ENCODE results near the gene ARHGEF9. TPM values are rescaled to one million over a fixed set of nuclear protein-coding genes. Genes with fewer than 3 reads are reported as not detected.

The ARHGEF9 gene
- total RNA-seq, 2 donors from 2014 or later: 29.3 to 40.8 TPM

- no peak overlapping the region for H3K4me3 ChIP-seq
- no peak overlapping the region for H3K27ac ChIP-seq
- H3K9ac ChIP-seq (ENCODE audit: low read depth in 2 of 2, low read length in 2 of 2): no peak overlapping the region
- no peak for DNase-seq
- no peaks in the 10 kb centered on the region for H3K9me3 ChIP-seq
- H3K36me3 ChIP-seq: no peaks in the 10 kb centered on the region
- no peaks in the 10 kb centered on the region for H3K4me1 ChIP-seq
- TF ChIP-seq CTCF (IDR thresholded peaks at IDR 0.05): peak; percentile 53
- no peaks in the 10 kb centered on the region for H3K27me3 ChIP-seq
- intact Hi-C loops (cut with DNase I): no loop called here
Observed at GRCh38 chrX:63686878-63687714, 97.9 kb downstream of the ARHGEF9 start.

DNA sequence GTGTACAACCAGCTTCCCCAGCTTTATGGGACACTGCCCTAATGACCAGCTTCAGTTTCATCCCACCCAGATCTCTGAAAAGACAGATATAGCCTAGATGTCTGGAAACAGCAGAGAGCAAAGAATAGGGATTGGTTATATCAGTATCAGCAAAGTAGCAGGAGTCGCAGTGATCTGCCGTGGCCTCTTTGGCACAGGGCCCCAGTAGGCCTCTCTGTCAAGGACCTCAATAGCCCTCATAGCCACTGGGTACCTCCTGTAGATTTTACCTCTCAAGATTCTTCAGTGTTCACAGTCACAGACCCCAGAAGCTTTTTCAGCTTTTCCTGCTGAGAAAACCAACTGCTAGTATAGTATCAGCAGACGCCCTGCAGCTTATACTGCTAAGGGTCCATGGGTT is 104.6 kb downstream of the ARHGEF9 start:
- Histone ChIP-seq H3K27me3 (no peaks in the 10 kb centered on the region), H3K27ac (no peak overlapping the region), H3K4me1 (no peaks in the 10 kb centered on the region), H3K9me3 (no peaks in the 10 kb centered on the region), H3K9ac (ENCODE audit: low read depth in 2 of 2, low read length in 2 of 2) (no peak overlapping the region), H3K4me3 (no peak overlapping the region), H3K36me3 (no peaks in the 10 kb centered on the region)
- no peak for TF ChIP-seq CTCF (IDR thresholded peaks at IDR 0.05)
- intact Hi-C loops (cut with DNase I): no loop called here
- no peak for DNase-seq

DNA sequence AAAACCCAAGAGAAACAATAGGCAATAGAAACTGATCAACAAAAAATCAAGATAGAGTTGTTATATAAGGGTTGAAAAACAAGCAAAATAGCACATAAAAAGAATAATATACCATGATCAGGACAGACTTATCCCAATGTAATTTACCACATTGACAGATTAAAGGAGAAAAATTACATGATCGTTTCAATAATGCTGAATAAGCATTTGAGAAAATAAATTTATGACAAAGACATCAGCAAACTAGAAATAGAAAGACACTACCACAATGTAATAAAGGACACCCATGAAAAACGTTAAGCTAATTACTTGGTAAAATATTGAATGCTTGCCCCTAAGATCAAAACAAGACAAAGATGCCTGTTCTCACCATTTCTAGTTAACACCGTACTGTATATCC is 105.6 kb downstream of the ARHGEF9 start:
- H3K9me3 ChIP-seq: no peaks in the 10 kb centered on the region
- no peak overlapping the region for H3K27ac ChIP-seq
- intact Hi-C loops (cut with DNase I): no loop called here
- no peaks in the 10 kb centered on the region for H3K36me3 ChIP-seq
- no peak for DNase-seq
- H3K4me3 ChIP-seq: no peak overlapping the region
- H3K27me3 ChIP-seq: no peaks in the 10 kb centered on the region
- no peak overlapping the region for H3K9ac ChIP-seq (ENCODE audit: low read depth in 2 of 2, low read length in 2 of 2)
- no peak for TF ChIP-seq CTCF (IDR thresholded peaks at IDR 0.05)
- H3K4me1 ChIP-seq: no peaks in the 10 kb centered on the region

DNA sequence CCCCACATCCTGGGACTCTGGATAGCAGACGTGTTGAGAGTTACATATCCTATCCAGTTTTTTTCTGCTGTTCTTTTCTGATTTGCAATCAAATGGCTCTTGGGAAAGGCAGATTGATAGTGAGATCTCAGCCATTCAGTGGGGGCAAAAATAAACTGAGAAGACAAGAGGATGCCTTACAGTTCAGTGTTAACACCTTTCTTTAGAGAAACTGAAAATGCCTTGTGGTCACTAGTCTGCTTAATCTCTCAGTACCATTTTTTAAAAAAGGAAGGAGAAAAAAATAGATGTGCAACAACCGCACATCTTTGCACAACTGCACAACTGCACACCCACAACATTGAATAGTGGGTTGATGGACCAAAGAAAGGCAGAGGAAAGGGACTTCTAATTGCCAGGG is 109.3 kb downstream of the ARHGEF9 start:
- no peak overlapping the region for H3K27ac ChIP-seq
- no peak for DNase-seq
- no peaks in the 10 kb centered on the region for H3K27me3 ChIP-seq
- no peak overlapping the region for H3K9ac ChIP-seq (ENCODE audit: low read depth in 2 of 2, low read length in 2 of 2)
- intact Hi-C loops (cut with DNase I): no loop called here
- H3K36me3 ChIP-seq: no peaks in the 10 kb centered on the region
- no peaks in the 10 kb centered on the region for H3K9me3 ChIP-seq
- H3K4me1 ChIP-seq: no peaks in the 10 kb centered on the region
- H3K4me3 ChIP-seq: no peak overlapping the region
- no peak for TF ChIP-seq CTCF (IDR thresholded peaks at IDR 0.05)

DNA sequence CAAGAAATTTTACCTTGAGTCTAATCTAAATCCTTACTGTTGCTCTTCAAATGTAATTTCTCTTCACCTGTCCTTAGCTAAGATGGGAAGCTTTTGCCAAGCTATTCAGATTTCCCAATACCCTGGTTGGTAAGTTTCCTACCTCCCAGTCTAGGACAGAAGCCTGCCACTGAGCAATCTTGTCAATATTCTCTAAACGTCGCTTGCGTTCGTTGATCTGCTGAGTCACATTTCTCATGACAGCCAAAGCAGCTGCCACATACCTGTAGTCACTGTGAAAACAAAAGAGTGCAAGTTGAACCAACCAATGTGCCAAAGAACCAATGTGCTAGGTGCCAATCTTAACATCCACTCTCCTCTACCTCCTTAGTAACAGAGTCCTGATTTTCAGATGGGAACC is 111.1 kb downstream of the ARHGEF9 start:
- Histone ChIP-seq H3K36me3 (no peaks in the 10 kb centered on the region), H3K9me3 (no peaks in the 10 kb centered on the region), H3K9ac (ENCODE audit: low read depth in 2 of 2, low read length in 2 of 2) (no peak overlapping the region), H3K27ac (no peak overlapping the region), H3K27me3 (no peaks in the 10 kb centered on the region), H3K4me3 (no peak overlapping the region), H3K4me1 (no peaks in the 10 kb centered on the region)
- intact Hi-C loops (cut with DNase I): no loop called here
- no peak for TF ChIP-seq CTCF (IDR thresholded peaks at IDR 0.05)
- no peak for DNase-seq
